Astrocyte of the cerebellum (primary cell): Measurements from ENCODE around the gene APBB1IP.

ENCODE experiments used
- DNase-seq: peaks from one replicate; pipeline ENCODE4 v3.0.0-alpha.2; 2011; ENCODE audit warnings: low read depth
- H3K4me3 ChIP-seq: 2 replicates; pipeline ENCODE4 v1.5.1; 2011; ENCODE audit warnings: mild to moderate bottlenecking, low read depth, low read length, moderate library complexity
- in situ Hi-C: cut with HindIII; loops from 2 replicates; pipeline ENCODE4 v1.10.0; 2017; ENCODE audit warnings: low sequenced_read_pairs
- TF ChIP-seq, protein P1 (sequence below): IDR thresholded peaks from 2 replicates; pipeline ENCODE4 v1.5.1; 2012; ENCODE audit warnings: low read length, low read depth, moderate library complexity, mild to moderate bottlenecking; ENCODE audit errors: missing control alignments

Gene APBB1IP

DNA sequence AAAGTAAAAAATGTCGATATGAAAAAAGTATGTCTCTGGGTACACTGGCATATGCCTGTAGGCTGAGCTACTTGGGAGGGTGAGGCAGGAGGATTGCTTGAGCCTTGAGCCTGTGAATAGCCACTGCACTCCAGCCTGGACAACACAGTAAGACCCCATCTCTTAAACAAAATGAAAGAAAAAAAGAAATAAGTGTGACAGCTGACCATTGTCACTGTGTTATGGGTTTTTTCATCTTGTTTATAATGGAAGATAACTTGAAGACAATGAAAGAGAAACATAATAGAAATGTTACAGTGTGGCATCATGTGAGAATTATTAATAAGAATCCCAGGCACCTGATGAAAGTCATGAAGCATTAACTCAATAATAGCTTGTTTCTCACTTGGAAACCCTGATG is 75.0 kb downstream of the APBB1IP start:
- TF ChIP-seq, protein P1, sequence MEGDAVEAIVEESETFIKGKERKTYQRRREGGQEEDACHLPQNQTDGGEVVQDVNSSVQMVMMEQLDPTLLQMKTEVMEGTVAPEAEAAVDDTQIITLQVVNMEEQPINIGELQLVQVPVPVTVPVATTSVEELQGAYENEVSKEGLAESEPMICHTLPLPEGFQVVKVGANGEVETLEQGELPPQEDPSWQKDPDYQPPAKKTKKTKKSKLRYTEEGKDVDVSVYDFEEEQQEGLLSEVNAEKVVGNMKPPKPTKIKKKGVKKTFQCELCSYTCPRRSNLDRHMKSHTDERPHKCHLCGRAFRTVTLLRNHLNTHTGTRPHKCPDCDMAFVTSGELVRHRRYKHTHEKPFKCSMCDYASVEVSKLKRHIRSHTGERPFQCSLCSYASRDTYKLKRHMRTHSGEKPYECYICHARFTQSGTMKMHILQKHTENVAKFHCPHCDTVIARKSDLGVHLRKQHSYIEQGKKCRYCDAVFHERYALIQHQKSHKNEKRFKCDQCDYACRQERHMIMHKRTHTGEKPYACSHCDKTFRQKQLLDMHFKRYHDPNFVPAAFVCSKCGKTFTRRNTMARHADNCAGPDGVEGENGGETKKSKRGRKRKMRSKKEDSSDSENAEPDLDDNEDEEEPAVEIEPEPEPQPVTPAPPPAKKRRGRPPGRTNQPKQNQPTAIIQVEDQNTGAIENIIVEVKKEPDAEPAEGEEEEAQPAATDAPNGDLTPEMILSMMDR = no peak
- no peak for DNase-seq
- H3K4me3 ChIP-seq = no peak overlapping the region
- in situ Hi-C loops = no loop called here

DNA sequence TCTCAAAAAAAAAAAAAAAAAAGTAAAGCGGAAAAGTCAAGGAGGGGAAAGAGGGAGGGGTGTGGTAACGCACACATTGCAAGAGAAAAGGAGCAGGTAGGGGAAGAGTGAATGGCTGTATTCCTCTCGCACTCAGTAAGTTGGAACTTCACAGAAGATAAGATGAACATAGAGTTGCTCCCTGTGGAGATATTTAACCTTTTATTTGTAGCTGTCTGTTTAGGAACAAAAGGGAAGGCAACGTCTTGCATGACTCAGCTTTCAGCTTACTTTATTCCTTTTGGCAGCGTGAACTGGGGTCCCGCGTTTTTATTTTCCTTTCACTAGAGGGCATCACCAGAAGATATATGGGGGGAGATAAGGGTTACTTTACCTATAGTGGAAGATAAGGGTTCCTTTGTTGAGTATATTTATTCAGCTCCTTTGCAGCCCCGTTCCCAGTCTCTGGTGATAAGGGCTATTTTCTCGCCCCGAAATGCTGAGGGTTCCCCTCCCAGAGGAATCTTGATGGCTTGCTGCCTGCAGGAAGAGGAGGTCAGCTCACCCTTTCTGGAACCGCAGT is 78.5 kb downstream of the APBB1IP start:
- no peak for DNase-seq
- in situ Hi-C loops = no loop called here
- TF ChIP-seq, protein P1 = no peak
- no peak overlapping the region for H3K4me3 ChIP-seq

DNA sequence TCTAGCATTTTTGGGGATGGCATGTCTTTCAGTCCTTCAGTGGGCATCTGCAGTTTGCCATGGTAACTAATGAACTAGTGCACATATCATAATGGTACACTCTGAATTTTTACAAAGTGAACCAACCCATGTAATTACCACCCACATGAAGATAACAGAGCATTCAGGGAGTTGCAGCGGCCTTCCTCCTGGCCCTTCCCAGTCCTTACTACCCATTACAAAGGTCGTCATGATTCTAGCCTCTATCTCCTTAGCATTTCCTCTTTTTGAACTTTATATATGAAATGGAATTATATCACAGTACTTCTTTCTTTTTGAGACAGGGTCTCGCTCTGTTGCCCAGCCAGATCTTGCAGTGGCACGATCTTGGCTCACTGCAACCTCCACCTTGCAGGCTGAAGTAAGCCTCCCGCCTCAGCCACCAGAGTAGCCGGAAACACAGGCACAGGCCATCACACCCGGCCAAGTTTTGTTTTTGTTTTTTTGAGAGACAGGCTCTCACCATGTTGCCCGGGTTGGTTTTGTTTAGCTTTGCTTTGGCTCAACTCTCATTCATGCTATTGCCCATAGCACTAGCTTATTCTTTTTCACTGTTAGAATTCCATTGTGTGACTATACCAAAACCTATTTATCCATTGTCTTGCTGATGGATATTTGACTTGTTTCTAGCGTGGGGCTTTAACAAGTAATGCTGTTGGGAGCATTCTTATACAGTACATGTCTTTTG is 79.2 kb downstream of the APBB1IP start:
- in situ Hi-C loops = no loop called here
- no peak for DNase-seq
- TF ChIP-seq, protein P1 = no peak
- no peak overlapping the region for H3K4me3 ChIP-seq

- TF ChIP-seq, protein P1 = no peak
- no peak overlapping the region for H3K4me3 ChIP-seq
- DNase-seq = no peak
- in situ Hi-C loops = no loop called here
Measured at GRCh38 chr10:26519803-26520202, 81.7 kb downstream of the APBB1IP start.

DNA sequence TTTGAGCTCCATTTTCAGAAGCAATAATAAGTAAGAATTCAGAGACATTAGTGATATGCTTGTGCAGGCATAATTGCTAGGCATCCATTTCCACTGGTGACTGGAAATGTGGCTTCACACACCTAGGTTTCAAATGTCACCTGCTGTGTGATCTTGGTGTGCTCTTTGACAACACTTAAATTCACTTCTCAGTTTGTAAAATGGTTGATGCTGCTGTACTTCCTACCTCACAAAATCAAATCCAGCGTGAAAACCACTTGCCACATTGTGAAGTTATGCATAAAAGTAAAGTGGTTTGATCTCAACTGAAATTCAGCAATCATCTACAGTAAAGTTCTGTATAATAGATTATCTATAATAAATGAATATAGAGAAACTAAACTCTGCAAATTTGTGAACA is 82.4 kb downstream of the APBB1IP start:
- in situ Hi-C loops = no loop called here
- H3K4me3 ChIP-seq = no peak overlapping the region
- no peak for DNase-seq
- TF ChIP-seq, protein P1 = no peak

- no peak overlapping the region for H3K4me3 ChIP-seq
- in situ Hi-C loops = no loop called here
- TF ChIP-seq, protein P1 = no peak
- no peak for DNase-seq
Measured at GRCh38 chr10:26524161-26524896, 86.2 kb downstream of the APBB1IP start.
